Stomach (tissue), 4 donors: ENCODE data around the gene HAUS2.

Experiments
- EP300 ChIP-seq: sonication (generic); formaldehyde crosslinking; IDR thresholded peaks from one replicate; pipeline ENCODE4 v1.6.1; 2017; ENCODE audit warnings: antibody characterized with exemption
- POLR2A ChIP-seq, 4 donors: fragments of 450-650 bp; IDR thresholded peaks; one replicate each; pipeline ENCODE4 v1.6.1; 2016; ENCODE audit warnings: antibody characterized with exemption in 4 of 4, control low read depth in 2 of 4, mild to moderate bottlenecking in 1 of 4, moderate library complexity in 1 of 4
- POLR2AphosphoS5 ChIP-seq, 3 donors: sonication (generic); formaldehyde crosslinking; IDR thresholded peaks; one replicate each; pipeline ENCODE4 v1.6.1; 2016; ENCODE audit warnings: antibody characterized with exemption in 3 of 3
- TF ChIP-seq, protein P1 (sequence below), 7 experiments: fragments of 450-650 bp in 4 of 7; fragments of 200-600 bp in 3 of 7; sonication (generic) in 3 of 7; IDR thresholded peaks; one replicate each; pipeline ENCODE4 v1.5.1; 2016 to 2019; ENCODE audit warnings: antibody characterized with exemption in 7 of 7, control low read depth in 2 of 7, mild to moderate bottlenecking in 1 of 7

DNA sequence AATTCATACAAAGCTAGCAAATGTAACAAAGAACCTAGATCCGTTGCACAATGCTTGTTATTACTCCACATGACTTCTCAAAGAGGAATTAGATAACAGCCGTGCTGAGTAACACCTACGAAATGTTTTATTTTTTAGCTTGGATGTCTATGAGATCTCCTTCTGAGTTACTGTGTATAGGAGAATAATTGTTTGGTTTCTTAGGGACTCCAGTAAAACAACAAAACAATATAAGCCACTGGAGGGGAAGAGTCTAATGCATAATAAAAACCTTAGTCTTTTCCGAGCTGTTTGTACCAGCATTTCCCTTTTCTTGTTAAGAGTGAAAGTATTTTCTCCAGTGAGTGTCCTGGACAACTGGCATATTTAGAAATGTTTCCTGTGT is 37.6 kb upstream of the HAUS2 start:
- TF ChIP-seq POLR2AphosphoS5 (IDR thresholded peaks at IDR 0.05) (no peak), EP300 (no peak), POLR2A (IDR thresholded peaks at IDR 0.05) (no peak)
- TF ChIP-seq, protein P1, sequence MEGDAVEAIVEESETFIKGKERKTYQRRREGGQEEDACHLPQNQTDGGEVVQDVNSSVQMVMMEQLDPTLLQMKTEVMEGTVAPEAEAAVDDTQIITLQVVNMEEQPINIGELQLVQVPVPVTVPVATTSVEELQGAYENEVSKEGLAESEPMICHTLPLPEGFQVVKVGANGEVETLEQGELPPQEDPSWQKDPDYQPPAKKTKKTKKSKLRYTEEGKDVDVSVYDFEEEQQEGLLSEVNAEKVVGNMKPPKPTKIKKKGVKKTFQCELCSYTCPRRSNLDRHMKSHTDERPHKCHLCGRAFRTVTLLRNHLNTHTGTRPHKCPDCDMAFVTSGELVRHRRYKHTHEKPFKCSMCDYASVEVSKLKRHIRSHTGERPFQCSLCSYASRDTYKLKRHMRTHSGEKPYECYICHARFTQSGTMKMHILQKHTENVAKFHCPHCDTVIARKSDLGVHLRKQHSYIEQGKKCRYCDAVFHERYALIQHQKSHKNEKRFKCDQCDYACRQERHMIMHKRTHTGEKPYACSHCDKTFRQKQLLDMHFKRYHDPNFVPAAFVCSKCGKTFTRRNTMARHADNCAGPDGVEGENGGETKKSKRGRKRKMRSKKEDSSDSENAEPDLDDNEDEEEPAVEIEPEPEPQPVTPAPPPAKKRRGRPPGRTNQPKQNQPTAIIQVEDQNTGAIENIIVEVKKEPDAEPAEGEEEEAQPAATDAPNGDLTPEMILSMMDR (IDR thresholded peaks at IDR 0.05): no peak
